ENCODE measurements around the gene ID4. TPM values are rescaled to one million over a fixed set of nuclear protein-coding genes. Genes with fewer than 3 reads are reported as not detected.

The ID4 gene
- total RNA-seq, 1 experiment from 2014 or later = 0.10 TPM

DNA sequence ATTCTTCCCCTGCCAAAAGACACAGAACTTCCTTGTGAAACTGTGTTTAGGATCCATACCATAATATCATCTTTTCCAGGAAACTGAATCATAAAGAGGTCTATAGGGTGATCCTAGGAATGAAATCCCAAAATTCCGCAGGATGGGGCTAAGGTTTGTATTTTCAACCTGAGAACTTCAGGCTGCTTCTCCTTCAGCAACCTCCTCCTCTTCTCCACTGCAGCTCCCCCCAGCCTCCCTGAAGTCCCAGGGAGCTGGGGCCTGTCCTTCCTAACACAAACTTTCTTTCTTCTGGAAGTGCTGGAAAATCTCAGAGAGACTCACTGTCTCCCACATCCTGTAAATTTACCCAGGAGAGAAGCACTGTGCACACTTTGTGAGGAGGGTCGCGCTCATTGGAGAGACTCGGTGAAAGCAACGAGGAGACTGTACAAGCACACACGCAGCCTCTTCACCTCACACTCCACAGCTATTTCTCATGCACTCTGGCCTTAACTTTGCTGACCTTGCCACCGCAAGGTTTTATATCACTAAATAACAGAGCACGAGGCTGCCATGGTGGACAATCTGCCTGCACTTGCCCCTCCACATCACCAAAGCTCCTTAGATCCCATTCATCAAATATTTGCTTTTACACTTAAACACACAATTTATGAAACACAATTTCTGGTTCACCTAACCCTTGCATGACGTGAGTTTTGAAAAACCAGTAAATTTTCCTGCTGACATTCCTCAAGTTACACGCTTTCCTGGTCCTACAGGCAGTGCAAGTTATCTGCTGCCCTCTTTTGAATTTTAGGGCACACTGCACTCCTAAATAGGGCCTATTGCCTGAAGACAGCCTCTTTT lies 14.3 kb downstream of the ID4 start:
- H3K4me3 ChIP-seq (replicated peaks in 1 of 2; ENCODE audit: low read depth in 1 of 2, low read length in 2 of 2) = no peak overlapping the region
- H3K4me2 ChIP-seq (ENCODE audit: low read length) = peak overlapping the region; percentile 8; the same call in 1 of the 2 replicates
- H3K9me3 ChIP-seq (ENCODE audit: control insufficient read depth in 1 of 2, insufficient read depth in 1 of 2, low read depth in 1 of 2, low read length in 2 of 2) = no peaks in the 10 kb centered on the region
- ChIA-PET CTCF (interaction anchor here (1.1 to 1.7 kb wide), 3 partner anchors 647 to 854 kb away, joined by 4 to 7 read pairs (median 4); no protein-coding TSS in a partner anchor), RAD21 (ENCODE audit: low non-redundant PET in 1 of 2, low total read pairs in 2 of 2, uncharacterized antibody in 2 of 2, unreplicated experiment in 2 of 2) (no interaction called here), POLR2A (no interaction called here)
- intact Hi-C loops (cut with micrococcal nuclease) = loop anchor here (2.0 to 5.0 kb wide), 3 partner anchors 379 to 854 kb away; no protein-coding TSS in a partner anchor
- ATAC-seq (peak; percentile 100), DNase-seq (ENCODE audit: low read depth, low spot score) (peak; percentile 49)
- BruUV-seq (replicated peaks) = no TSS peak
- TF ChIP-seq SP1 (IDR thresholded peaks at IDR 0.05; ENCODE audit: low read depth) (no peak), SRF (IDR thresholded peaks at IDR 0.05; ENCODE audit: low read depth) (no peak), ZFX (IDR thresholded peaks at IDR 0.05) (no peak), FOSL1 (IDR thresholded peaks at IDR 0.05; ENCODE audit: low read depth) (no peak), EZH2 (IDR thresholded peaks at IDR 0.05) (no peak), RAD21 (IDR thresholded peaks at IDR 0.05; ENCODE audit: low read depth) (peak; percentile 97), CBX3 (IDR thresholded peaks at IDR 0.05; ENCODE audit: low read depth) (peak; percentile 20; the same call in 1 of the 2 replicates)
- TF ChIP-seq, protein P1, sequence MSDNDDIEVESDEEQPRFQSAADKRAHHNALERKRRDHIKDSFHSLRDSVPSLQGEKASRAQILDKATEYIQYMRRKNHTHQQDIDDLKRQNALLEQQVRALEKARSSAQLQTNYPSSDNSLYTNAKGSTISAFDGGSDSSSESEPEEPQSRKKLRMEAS (IDR thresholded peaks at IDR 0.05) = 0 out of 2 replicates have a peak, but pooled peaks have one; percentile 8
- TF ChIP-seq, protein P2, sequence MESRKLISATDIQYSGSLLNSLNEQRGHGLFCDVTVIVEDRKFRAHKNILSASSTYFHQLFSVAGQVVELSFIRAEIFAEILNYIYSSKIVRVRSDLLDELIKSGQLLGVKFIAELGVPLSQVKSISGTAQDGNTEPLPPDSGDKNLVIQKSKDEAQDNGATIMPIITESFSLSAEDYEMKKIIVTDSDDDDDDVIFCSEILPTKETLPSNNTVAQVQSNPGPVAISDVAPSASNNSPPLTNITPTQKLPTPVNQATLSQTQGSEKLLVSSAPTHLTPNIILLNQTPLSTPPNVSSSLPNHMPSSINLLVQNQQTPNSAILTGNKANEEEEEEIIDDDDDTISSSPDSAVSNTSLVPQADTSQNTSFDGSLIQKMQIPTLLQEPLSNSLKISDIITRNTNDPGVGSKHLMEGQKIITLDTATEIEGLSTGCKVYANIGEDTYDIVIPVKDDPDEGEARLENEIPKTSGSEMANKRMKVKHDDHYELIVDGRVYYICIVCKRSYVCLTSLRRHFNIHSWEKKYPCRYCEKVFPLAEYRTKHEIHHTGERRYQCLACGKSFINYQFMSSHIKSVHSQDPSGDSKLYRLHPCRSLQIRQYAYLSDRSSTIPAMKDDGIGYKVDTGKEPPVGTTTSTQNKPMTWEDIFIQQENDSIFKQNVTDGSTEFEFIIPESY (IDR thresholded peaks at IDR 0.05; ENCODE audit: extremely low read depth, insufficient replicate concordance, low read length) = no peak
- TF ChIP-seq, protein P3, sequence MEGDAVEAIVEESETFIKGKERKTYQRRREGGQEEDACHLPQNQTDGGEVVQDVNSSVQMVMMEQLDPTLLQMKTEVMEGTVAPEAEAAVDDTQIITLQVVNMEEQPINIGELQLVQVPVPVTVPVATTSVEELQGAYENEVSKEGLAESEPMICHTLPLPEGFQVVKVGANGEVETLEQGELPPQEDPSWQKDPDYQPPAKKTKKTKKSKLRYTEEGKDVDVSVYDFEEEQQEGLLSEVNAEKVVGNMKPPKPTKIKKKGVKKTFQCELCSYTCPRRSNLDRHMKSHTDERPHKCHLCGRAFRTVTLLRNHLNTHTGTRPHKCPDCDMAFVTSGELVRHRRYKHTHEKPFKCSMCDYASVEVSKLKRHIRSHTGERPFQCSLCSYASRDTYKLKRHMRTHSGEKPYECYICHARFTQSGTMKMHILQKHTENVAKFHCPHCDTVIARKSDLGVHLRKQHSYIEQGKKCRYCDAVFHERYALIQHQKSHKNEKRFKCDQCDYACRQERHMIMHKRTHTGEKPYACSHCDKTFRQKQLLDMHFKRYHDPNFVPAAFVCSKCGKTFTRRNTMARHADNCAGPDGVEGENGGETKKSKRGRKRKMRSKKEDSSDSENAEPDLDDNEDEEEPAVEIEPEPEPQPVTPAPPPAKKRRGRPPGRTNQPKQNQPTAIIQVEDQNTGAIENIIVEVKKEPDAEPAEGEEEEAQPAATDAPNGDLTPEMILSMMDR (IDR thresholded peaks at IDR 0.05 in 2 of 3, conservative IDR thresholded peaks at IDR 0.05 in 1 of 3; ENCODE audit: borderline replicate concordance in 1 of 3, insufficient read depth in 1 of 3, low read depth in 2 of 3, low read length in 2 of 3) = peak; percentile 75 to 87 (median 82)
- peaks cover 5% of the 10 kb centered on the region in 2 experiments; a peak in 2 of 4 replicates for H3K4me1 ChIP-seq (ENCODE audit: control insufficient read depth in 1 of 2, insufficient read depth in 2 of 2, low read length in 2 of 2)
- no peak overlapping the region for H3K9ac ChIP-seq (ENCODE audit: low read length)
- no peaks in the 10 kb centered on the region for H3K36me3 ChIP-seq (ENCODE audit: control insufficient read depth in 1 of 2, insufficient read depth in 2 of 2, low read length in 2 of 2)
- no peak overlapping the region for H3K27ac ChIP-seq (ENCODE audit: low read depth, low read length)
- H3K79me2 ChIP-seq (ENCODE audit: insufficient read depth, low read length) = no peaks in the 10 kb centered on the region
- no peaks in the 10 kb centered on the region for H3K27me3 ChIP-seq (ENCODE audit: insufficient read depth, low read length)
- H3K9me2 ChIP-seq (ENCODE audit: insufficient read depth) = no peaks in the 10 kb centered on the region
- no peaks in the 10 kb centered on the region for H4K20me1 ChIP-seq (ENCODE audit: insufficient read depth)
- peak overlapping the region; percentile 78 for H2AFZ ChIP-seq (ENCODE audit: low read depth, low read length, poor library complexity, severe bottlenecking)

Measured in HCT116 (cell line).